GM19455 (cell line): ENCODE data around the gene TRPV5.

ENCODE experiments used
- ATAC-seq: cut with Tn5 transposase; IDR thresholded peaks from one replicate; pipeline ENCODE4 v1.9.1; 2021; ENCODE audit not compliant: unreplicated experiment

Gene TRPV5

DNA sequence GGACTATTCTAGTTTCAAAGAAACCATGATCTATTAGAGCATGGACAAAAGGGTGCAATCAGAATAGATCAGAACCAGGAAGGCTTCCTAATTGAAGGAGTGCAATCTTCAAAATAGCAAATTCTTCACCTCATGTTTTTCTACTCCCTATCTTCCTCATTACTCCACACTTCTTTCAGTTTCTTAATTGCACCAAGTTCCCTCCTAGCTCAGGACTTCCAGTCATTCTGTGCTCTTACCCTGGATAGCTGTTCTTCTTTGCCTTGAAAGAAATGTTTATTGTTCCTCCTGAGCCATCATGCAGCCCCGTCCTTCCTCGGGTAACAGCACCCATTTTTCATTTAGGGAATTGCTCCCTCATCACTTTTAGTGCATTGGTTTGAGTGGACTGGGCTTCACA lies 23.1 kb downstream of the TRPV5 start:
- ATAC-seq = no peak

DNA sequence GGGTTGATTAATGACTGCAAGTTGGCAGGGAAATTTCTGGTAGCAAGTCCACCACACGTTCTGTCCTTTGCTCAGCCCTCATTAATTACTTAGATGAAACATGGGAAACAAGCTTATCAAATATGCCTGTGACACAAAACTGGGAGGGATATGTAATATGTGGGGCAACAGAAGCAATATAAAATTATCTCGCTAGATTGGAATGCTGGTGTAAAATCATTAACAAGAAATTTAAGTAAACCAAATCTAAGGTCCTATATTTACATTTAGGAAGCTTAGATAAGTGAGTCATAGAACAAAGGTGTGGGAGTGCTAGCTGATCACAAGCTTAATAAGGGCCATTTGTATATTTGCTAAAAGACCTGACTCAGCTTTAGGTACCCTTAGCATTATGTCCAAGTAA lies 23.5 kb downstream of the TRPV5 start:
- no peak for ATAC-seq

DNA sequence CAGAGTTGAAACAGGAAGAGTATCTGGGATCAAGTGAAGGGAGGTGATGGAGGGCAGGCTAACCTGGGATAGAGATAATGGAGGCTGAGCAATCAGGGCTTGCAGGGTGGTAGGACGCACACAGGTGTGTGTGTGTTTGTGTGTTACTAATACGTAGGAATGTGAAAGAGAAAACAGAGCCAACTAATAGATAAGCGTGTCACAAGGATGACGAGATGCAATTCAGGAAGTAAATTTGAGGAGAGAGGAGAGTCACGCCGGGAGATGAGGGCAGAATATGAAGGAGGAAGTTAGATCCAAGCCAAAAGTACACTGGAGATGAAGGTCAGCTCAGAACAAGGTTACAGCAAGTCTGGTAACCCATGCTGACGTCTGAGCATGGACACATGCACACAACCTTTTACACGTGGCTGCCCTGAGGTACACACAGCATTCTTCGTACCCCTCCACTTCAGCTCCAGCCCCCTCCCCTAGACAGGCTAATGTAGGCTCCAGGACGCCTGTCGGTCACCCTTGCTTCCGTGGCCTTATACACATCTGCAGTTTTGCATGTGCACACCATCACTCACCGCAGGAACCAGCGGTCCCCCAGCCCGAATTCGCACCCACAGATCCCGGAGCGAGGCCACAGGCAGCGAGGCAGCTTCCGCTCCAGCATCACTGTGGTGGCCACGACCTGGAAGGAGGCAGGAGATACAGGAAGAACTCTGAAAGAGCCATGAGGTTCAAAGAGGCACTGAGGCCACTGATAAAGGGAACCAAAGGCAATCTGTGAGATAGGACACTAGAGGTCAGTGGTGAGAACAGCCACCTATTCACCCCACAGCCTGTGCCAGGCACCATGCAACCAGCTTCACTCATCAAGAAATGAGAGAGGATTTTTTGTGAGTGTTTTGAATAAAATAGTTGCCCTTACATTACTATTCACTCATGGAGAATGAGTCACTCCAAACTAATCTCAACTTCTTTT lies 24.3 kb downstream of the TRPV5 start:
- no peak for ATAC-seq

DNA sequence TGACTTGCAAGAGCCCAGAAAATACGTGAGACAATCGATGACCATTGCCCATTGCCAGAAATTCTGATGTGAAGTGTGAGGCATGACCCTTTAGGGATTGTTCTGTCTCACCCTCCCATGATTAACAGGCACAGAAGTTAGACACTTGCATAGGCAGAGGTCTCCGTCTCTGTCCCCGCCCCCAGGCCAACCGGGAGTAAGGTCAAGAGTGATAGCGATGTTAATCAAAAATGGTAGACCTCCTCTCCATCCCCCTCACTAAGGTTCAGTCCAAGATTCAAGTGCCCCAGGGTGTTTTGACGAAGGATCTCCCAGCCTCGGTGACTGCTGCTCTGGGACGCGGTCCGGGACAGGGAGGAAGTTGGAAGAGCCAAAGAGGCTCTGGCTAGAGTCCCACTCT lies 25.3 kb downstream of the TRPV5 start:
- no peak for ATAC-seq

DNA sequence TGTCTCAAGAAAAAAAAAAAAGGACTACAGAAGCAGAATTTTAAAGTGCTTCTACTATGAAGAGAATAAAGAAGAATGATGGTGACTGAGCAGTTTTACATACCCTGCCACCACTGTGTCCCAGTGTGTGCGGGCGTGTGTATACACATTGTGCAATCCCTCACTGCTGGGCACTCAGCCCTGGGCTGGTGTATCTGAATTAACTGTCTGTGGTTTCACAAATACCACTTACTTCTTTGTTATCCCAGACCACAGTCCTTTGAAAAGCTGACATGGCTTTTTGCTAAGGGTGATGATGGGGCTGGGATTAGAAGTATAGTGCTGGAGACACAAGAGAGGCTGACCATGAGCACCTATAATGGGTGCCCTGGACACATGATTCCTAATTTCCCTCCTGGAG lies 26.9 kb downstream of the TRPV5 start:
- no peak for ATAC-seq

DNA sequence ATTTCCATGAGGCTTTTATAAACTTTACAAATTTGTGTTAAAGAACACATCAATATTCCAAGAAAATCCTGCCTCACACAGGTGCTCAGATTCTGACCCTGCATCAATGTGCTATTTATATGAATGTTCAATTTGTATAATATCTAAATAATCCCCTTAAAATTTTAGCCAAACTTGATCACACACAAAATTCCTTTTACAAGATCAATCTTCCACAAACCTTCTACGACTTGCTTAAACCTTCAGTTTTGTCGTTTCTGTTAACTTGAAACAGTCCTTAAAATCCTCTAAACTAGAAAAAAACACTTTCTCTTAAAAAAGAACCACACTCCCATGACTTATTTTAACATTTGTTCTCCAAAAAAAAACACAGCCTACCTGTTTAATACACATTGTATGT lies 27.8 kb downstream of the TRPV5 start:
- ATAC-seq = no peak

DNA sequence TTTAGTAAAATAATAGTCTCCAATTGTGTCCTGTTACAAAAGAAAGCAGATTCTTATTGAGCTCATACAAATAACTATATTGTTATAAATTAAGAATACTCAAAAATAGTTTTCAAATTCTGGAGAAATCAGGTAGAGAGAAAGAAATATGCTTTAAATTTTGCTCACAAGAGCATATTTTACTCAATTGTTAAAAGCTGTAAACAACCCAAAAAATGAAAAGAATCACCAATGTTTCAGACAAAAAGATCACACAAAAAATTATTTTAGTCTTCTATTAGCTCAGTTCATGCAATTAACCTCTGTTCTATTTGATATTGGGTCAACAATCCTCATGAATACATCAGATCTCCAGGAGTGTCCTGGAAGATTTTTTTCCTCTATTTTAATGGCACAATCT lies 29.4 kb downstream of the TRPV5 start:
- ATAC-seq = no peak

DNA sequence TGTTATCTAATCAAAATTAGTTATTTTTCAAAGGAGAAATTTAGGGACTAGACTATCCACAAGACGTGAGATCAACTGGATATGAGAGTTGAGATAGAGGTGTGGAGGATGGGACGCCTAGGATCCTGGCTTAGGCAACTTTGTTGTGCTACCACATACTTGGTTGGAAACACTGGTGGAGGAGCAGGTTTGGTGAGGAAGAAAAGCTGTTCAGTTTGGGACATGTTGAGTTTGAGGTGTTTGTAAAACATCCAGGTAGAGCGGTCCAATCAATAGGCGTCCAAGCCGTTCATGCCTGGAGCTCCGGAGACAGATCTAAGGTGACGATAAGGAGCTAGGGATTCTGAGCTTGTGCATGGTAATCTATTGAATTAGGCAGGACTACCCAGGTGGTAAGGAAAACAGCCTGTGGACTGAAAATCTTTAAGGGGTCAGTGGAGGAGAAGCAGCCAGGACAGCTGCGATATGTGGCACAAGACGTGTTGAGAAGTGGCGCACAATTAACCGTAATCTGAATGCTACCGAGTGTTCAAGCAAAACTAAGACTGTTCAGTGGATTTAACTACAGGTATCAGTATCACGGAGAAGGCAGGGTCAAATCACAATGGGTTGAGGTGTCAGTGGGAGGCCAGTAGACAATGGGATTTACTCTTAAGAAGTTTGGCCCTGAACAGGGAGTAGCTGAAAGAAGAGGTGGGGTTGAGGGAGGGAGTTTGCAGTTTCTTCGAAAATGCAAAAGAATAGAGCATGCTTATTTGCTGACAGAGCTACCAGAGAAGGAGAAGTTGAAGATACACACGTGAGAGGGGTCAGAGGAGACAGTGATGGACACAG lies 31.9 kb downstream of the TRPV5 start:
- ATAC-seq = no peak

DNA sequence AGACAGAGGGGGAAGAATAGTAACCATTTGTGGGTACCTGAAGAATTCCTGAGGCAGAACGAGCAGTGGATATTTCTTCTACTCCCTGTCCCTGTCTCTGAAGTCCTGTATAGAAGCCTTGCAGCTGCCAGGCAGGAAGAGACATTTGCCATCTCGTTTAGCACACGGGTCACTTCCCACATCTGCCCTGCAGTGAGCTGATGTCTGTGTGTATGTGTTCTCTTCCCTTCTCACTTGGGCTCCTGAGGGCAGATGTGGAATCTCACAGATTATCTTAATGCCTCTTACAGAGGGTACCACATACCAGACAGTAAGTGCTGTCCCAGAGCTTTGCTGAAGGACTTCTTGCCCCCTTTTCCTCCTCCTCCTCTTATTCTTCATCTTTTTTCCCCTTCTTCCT lies 33.9 kb downstream of the TRPV5 start:
- ATAC-seq = no peak

DNA sequence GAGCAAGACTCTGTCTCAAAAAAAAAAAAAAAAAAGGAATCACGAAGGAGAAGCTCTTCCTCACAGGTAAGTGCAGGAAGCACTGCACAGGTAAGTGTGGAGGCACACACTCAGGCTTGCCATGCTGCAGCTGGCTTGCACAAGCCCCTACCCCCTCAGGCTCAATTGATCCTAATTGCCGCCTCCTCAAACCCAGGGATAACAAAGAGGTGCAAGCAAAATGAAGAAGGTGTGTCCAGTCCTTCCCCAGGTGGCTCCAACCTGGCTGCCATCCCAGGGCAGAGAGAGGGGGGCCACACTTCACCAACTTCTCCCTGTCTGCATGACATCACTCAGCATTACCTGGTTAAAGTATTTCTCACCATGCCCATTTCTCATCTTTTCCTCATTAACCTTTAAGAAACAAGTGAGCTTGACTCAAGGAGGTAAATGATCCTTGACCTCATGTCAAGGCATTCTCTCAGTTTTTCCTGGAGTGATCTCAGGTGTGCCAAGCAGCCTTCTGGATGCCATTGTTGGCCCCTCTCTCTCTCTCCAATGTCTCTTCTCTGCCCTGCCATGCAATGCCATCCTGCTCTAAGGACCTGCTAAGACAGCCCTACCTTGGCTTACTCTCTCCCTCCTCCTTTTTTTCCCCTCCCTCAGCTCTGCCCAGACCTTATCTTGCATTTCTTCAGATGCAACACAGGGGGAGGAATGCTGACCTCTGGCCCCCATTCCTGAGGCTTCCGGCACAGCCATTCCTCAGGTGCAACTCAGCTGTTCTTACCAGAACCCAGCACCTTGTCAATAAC lies 35.0 kb downstream of the TRPV5 start:
- no peak for ATAC-seq

DNA sequence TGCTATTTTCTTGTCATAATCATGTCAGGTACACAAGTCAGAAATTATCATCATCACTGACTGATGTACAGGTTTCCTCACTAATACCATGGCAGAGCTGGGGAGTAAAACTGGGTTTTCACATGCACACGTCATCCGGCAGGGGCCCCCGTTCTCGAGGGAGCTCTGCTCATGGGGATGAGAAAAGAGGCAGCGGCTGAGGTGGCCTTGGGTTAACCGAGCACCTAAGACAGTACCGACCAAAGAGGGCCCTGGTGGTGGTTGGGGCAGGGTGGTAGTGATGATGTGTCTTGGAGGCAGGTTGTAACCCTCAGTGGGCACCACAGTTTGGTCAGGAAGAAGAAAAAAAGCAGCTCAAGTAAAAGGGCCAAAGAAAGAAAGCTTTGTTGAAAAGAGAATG lies 35.9 kb downstream of the TRPV5 start:
- ATAC-seq = no peak

DNA sequence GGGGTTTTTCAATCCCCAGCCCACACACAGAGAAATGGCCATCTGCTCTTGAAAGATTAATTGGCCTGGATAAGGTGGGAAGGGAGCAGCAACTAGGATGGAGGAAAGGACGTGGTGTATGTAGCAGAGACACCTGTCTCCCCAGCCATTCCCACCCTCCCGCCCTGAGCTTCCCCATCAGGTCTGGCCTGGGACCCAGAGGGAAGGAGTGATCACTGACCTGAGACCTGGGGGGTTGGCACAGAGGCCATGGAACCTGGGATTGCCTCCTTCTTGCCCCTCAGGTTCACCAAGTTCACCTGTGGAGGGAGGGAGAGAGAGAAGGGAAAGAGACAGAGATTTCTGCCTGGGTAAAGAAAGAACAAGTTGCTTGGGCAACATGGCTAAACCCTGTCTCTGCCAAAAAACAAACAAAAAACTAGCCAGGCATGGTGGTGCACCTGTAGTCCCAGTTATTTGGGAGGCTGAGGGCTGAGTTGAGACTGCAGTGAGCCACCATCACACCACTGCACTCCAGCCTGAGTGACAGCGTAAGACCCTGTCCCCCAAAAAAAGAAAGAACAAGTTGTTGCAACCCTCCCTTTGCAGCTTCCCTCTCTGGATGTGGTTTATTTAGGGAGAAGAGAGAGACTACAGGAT lies 36.7 kb downstream of the TRPV5 start:
- no peak for ATAC-seq

DNA sequence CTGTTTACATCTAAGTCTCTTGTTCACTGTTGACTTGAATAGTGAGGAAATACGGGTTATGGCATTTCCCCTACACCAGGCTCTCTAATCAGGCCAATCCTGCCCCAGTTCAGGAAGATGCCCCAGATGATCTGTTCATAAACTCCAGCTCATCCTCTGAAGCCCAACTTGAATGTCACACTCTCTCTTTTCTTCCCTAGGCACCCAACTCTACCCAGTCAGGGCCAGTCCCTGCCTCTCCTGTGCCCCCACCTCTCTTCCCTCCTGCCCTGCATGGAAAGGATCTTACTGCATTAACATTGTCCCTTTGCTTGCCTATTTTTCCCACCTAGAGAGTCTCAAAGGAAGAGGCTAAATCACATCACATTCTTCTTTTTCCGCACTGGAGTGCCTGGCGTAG lies 37.4 kb downstream of the TRPV5 start:
- no peak for ATAC-seq

DNA sequence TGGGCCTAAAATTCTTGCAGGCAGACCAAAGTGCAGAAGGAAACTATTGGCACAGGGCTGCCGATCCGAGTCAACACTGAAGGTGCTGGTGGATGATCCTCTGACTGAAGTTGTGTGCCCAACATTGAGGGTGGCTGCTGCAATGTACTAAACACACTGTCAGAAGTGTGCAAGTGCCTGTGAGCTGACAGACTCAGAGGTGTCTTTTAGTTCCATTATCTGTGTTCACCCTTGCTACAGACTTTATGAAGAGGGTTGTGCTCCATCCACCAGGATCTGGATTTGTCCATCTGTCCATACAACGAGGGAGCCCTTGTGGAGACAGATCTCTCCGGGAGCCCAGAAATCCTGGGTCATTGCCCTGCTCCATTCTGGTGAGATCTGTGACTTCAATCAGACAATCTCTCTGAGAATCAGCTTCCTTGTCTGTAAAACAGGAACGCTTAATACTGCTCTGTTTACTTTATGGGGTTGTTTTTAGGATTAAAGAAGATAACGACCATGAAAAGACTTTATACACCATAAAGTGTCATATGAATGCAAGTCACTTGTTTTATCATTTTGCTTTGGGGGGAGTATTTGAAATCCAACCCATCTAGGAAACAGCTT lies 38.5 kb downstream of the TRPV5 start:
- ATAC-seq = no peak

DNA sequence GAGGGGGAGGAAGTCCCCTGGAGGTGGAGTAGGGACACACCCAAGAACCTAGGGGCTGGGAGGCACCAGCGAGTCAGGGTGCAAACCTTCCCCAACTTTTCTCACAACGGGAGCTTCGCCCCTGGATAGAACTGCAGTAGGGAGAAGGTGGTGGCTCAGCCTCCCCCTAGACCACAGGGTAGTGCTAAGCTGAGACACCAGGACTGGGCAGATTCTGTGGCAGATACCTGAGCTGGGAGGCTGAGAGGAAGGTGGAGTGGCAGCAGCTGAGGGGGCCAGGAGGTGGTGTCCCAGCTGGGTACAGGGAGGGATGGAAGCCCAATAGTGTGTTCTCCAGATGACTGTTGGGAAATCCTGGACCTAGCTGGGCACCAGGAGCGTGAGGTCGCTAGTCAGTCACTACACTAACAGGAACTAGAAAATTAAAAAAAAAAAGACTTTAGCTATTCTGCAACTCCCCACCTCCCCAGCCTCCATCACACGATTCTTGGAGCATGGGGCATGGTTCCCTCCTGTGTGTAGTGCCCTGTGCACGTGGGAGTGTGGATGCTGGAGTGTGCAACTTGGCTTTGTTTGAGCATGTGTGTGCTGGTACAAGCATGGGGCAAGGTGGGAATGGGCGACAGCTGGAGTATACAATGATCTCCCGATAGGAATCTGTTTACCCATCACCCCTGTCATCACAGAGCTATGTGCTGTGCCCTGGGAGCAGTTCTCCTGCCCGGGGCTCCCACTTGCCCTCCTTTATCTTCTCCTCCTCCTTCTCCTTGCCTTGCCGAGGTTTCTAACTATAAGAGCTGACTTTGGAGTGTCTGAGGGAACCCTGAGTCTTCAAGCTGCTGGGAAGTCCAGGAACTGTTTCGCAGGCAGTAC lies 39.2 kb downstream of the TRPV5 start:
- ATAC-seq = no peak

DNA sequence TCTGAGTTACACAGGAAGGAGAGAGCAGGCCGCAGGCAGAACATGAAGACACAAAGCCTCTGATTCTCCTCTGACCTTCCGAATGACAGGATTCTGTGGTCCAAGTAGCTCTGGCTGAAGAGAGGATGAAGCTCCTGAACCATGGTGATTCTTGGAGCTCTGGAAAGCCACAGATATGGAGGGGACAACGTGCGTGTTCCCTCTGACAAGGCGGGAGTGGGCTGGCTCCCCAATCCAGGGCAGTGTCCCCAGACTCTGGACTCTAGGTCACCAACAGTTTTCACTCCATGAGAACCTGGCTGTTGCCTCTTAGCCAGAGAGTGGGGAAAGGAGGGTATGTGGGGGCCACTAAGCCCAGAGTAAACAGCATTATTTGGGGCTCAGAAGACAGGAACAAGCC lies 40.6 kb downstream of the TRPV5 start:
- ATAC-seq = no peak

DNA sequence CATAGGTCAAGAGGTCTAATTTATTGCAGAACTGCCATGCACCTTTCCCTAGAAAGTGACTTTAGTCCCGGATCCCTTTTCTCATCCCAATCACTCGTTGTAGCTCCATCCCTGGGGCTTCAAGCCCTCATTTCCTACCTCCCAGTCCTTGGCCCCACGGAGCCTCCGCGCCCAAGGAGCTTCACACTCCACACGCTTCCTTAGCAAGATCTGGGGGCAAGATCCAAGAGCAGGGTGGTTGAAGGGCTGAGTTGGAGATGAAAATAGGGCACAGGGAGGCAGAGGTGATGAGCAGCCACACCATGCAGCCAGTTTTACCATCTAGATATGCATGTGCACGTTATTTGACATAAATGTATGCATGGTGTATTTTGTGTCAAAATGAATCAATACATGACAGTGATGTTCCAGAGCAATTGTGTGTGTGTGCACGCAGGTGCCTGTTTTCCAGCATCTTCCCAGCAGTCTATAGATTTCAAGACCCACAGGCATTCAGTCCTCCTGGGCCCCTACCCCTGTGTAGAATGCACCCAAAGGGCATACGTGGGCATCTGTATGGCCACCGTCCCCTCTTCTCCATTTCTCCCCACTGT lies 42.0 kb downstream of the TRPV5 start:
- ATAC-seq = no peak

DNA sequence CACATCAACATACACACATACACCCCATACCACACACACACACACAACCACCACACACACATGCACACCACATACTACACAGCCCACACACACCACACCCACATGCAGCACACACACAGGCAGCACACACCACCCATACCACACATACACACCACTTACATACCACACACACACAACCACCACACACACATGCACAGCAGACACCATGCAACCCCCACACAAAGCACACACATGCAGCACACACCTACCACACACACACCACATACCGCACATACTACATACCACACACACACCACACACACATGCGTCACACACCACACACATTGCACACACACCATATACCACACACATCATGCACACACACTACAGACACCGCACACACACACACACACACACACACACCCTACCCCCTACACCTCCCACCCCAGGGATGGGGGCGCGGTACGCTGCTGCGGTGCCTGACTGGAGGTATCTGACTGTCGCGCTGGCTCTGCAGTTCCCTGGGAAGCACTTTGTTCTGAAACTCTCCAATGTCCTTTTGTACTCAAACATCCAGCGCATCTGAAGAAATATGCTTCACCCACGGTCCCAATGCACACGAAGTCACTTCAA lies 42.6 kb downstream of the TRPV5 start:
- no peak for ATAC-seq

DNA sequence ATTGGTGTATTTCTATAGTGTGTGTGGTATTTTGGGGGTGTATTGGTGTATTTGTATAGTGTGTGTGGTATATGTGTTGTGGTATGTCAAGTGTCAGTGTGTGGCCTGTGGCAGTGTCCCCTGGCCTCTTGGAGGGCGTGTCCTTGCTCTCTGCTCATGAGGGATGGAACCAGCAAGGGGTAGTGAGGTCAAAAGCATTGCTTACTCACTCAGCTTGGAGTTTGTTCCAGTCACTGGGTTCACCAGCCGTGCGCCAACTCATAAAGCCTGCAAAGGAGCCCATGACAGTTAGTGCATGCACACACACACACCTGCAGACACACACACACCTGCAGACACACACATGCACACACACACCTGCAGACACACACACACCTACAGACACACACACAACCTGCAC lies 43.7 kb downstream of the TRPV5 start:
- ATAC-seq = no peak
